ENCODE measurements around the gene TXN.

DNA sequence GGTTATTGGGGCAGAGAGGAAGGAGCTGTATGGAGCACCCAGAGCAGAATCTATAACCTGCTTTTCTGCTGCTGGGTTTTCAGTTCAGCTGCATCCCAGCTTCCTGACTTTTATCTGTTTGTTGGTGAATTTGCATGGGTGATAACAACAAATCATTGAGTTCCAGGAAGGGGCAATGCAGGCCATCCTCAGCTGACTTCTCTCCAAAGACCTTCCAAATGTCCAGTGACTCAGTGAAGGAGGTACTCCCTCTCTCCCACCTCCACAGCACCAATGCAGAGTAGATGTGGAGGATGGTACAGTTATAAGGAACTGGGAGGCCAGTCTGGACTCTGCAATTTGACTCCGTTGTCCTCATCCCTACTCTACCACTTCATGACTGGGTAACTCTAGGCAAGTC, 1.6 kb upstream of the TXN start:
- TF ChIP-seq EZH2 (IDR thresholded peaks at IDR 0.05; ENCODE audit: insufficient read depth, poor library complexity, severe bottlenecking), result no peak
- TF ChIP-seq EZH2phosphoT487 (IDR thresholded peaks at IDR 0.05; ENCODE audit: insufficient read depth, low read depth), result no peak

All from GM23248 (cell line).